Osteoblast (primary cell): ENCODE data around the gene IPO4. TPM values are rescaled to one million over a fixed set of nuclear protein-coding genes. Genes with fewer than 3 reads are reported as not detected.
A peak's percentile ranks its signal among the peaks of the same experiment; 100 is the strongest.
"Not testable (repeated sequence)": the region's sequence is repeated elsewhere in the genome, so short reads cannot be mapped to it uniquely, and the experiment has no call there.

Source experiments
- DNase-seq: peaks from one replicate; pipeline ENCODE4 v3.0.0; 2011; ENCODE audit warnings: low spot score, mixed read lengths; ENCODE audit not compliant: insufficient read length; ENCODE audit errors: missing footprints
- H2AFZ ChIP-seq: 2 replicates; pipeline ENCODE4 v1.6.0; 2011; ENCODE audit warnings: mild to moderate bottlenecking, low read length
- H3K27ac ChIP-seq: 2 replicates; pipeline ENCODE4 v1.5.1; 2011; ENCODE audit warnings: mild to moderate bottlenecking, low read depth, low read length, moderate library complexity
- H3K27me3 ChIP-seq: 2 replicates; pipeline ENCODE4 v1.6.0; 2012; ENCODE audit warnings: mild to moderate bottlenecking, control low read depth, inconsistent platforms, low read length, moderate library complexity; ENCODE audit not compliant: insufficient read depth
- H3K36me3 ChIP-seq: 2 replicates; pipeline ENCODE4 v1.5.1; 2011; ENCODE audit warnings: mild to moderate bottlenecking, low read length, control low read depth, moderate library complexity; ENCODE audit not compliant: insufficient read depth
- H3K4me1 ChIP-seq: 2 replicates; pipeline ENCODE4 v1.5.1; 2011; ENCODE audit warnings: mild to moderate bottlenecking, low read length, control low read depth, moderate library complexity; ENCODE audit not compliant: insufficient read depth
- H3K4me2 ChIP-seq: 2 replicates; pipeline ENCODE4 v1.6.0; 2011; ENCODE audit warnings: mild to moderate bottlenecking, low read length; ENCODE audit not compliant: insufficient read depth
- H3K4me3 ChIP-seq: fragments of 200-600 bp; sonication (generic); 3 replicates; pipeline ENCODE4 v1.5.1; 2012; ENCODE audit warnings: mild to moderate bottlenecking, low read length, inconsistent platforms; ENCODE audit not compliant: insufficient read depth
- H3K79me2 ChIP-seq: 2 replicates; pipeline ENCODE4 v1.6.0; 2012; ENCODE audit warnings: mild to moderate bottlenecking, low read length, control low read depth, inconsistent platforms; ENCODE audit not compliant: insufficient read depth
- H3K9me3 ChIP-seq: 2 replicates; pipeline ENCODE4 v1.5.1; 2011; ENCODE audit warnings: low read depth, low read length, control low read depth
- H4K20me1 ChIP-seq: 2 replicates; pipeline ENCODE4 v1.6.0; 2012; ENCODE audit warnings: mild to moderate bottlenecking, low read length, control low read depth; ENCODE audit not compliant: insufficient read depth
- CTCF ChIP-seq: IDR thresholded peaks from 2 replicates; pipeline ENCODE4 v1.5.1; 2011; ENCODE audit warnings: mild to moderate bottlenecking, low read depth, low read length, moderate library complexity; ENCODE audit errors: extremely low read depth
- total RNA-seq: library from RNA; depleted of rRNA; stranded (reverse); fragments of >200 nt; gene quantifications from 2 replicates; pipeline ENCODE4 v1.2.3, GENCODE V29; 2012

IPO4 gene
- total RNA-seq, 1 donor: 47.0 TPM

- Histone ChIP-seq H3K4me3 (no peak overlapping the region), H4K20me1 (no peaks in the 10 kb centered on the region), H3K4me1 (no peaks in the 10 kb centered on the region), H3K27me3 (no peaks in the 10 kb centered on the region), H3K9me3 (no peaks in the 10 kb centered on the region), H3K79me2 (peaks cover 16% of the 10 kb centered on the region), H3K4me2 (no peak overlapping the region), H3K36me3 (peaks cover 56% of the 10 kb centered on the region), H2AFZ (no peak overlapping the region), H3K27ac (no peak overlapping the region)
- no peak for TF ChIP-seq CTCF
- peak; percentile 18 for DNase-seq
Observed at GRCh38 chr14:24204163-24205146, 15.8 kb upstream of the IPO4 start.

- not testable (repeated sequence) for H2AFZ ChIP-seq, H3K4me2 ChIP-seq, H3K27ac ChIP-seq, H3K27me3 ChIP-seq, H3K4me3 ChIP-seq, H3K4me1 ChIP-seq, H4K20me1 ChIP-seq, H3K9me3 ChIP-seq
- DNase-seq: peak; percentile 21
- H3K36me3 ChIP-seq: peaks cover 48% of the 10 kb centered on the region
- peaks cover 20% of the 10 kb centered on the region for H3K79me2 ChIP-seq
Observed at GRCh38 chr14:24203249-24203886, 14.8 kb upstream of the IPO4 start.

- H2AFZ ChIP-seq, H4K20me1 ChIP-seq, H3K9me3 ChIP-seq: not testable (repeated sequence)
Observed at GRCh38 chr14:24202538-24202937, 13.9 kb upstream of the IPO4 start.

GRCh38 chr14:24198814-24199524 lies 10.4 kb upstream of the IPO4 start:
- Histone ChIP-seq H3K4me2 (no peak overlapping the region), H2AFZ (no peak overlapping the region), H3K27me3 (no peaks in the 10 kb centered on the region), H3K27ac (no peak overlapping the region), H3K9me3 (no peaks in the 10 kb centered on the region), H4K20me1 (no peaks in the 10 kb centered on the region), H3K79me2 (peaks cover 43% of the 10 kb centered on the region), H3K4me3 (no peak overlapping the region), H3K36me3 (peaks cover 15% of the 10 kb centered on the region), H3K4me1 (peaks cover 19% of the 10 kb centered on the region)
- TF ChIP-seq CTCF: no peak
- peak; percentile 38 for DNase-seq

More at GRCh38 chr14:24202538-24202937, 13.9 kb upstream of the IPO4 start:
- H3K27ac ChIP-seq, H3K4me1 ChIP-seq, H3K4me2 ChIP-seq, H3K27me3 ChIP-seq, DNase-seq, H3K4me3 ChIP-seq: not testable (repeated sequence)
- H3K79me2 ChIP-seq: peaks cover 17% of the 10 kb centered on the region
- H3K36me3 ChIP-seq: peaks cover 40% of the 10 kb centered on the region
